T-helper 1 cell treated with Interleukin-12 subunit alpha and Interleukin-12 subunit beta and Interleukin-4 antibody, amounts not matched to agents 30 ng/mL and 1 ng/mL, for 36 hours (primary cell): ENCODE results near the gene AK9. TPM values are rescaled to one million over a fixed set of nuclear protein-coding genes. Genes with fewer than 3 reads are reported as not detected.

ENCODE experiments used
- intact Hi-C: fragments of 100-400 bp; cut with micrococcal nuclease; formaldehyde crosslinking; loops from one replicate; pipeline ENCODE4 v1.15.1; 2024
- total RNA-seq: library from RNA; stranded (reverse); gene quantifications from 2 replicates; pipeline ENCODE4 v1.2.3, GENCODE V29; 2022

The AK9 gene
- total RNA-seq, 1 donor from 2014 or later: 4.0 TPM

- intact Hi-C loops: loop anchor here (1.0 kb wide), 1 partner anchor 9 kb away; the partner anchor contains the start of genes PPIL6 and SMPD2
Measured at GRCh38 chr6:109449064-109449794, 241.8 kb downstream of the AK9 start.

- intact Hi-C loops: loop anchor here (1.0 kb wide), 1 partner anchor 8 kb away; the partner anchor contains the start of genes PPIL6 and SMPD2
Measured at GRCh38 chr6:109448615-109449014, 242.4 kb downstream of the AK9 start.

GRCh38 chr6:109447878-109448555 is 243.0 kb downstream of the AK9 start:
- intact Hi-C loops: no loop called here

- intact Hi-C loops: no loop called here
Measured at GRCh38 chr6:109447087-109447486, 243.9 kb downstream of the AK9 start.

- intact Hi-C loops: no loop called here
Measured at GRCh38 chr6:109446541-109446940, 244.5 kb downstream of the AK9 start.

GRCh38 chr6:109446072-109446471 is 244.9 kb downstream of the AK9 start:
- intact Hi-C loops: no loop called here

- intact Hi-C loops: no loop called here
Measured at GRCh38 chr6:109445382-109445781, 245.6 kb downstream of the AK9 start.

- intact Hi-C loops: loop anchor here (5.0 kb wide), 1 partner anchor 436 kb away; no protein-coding TSS in a partner anchor
Measured at GRCh38 chr6:109443425-109443950, 247.5 kb downstream of the AK9 start.

Other genes starting within 250 kb of the AK9 start
- gene MICAL1, start 235.4 kb downstream of the AK9 start, total RNA-seq: 84.9 and 88.4 TPM in 2 replicates
- 25.6 and 25.9 TPM in 2 replicates for gene ZBTB24, start 208.0 kb downstream of the AK9 start, total RNA-seq
- gene FIG4, start 94 bp upstream of the AK9 start, total RNA-seq: 11.6 TPM in 2 replicates